Stimulated activated naive CD8-positive, alpha-beta T cell treated with anti-CD3 and anti-CD28 coated beads, Interleukin-15, Interleukin-2, amounts not matched to agents 100 U/mL and 50 U/mL, for 24 hours (primary cell): Measurements from ENCODE around the gene PPP1R2B.
"Not testable (repeated sequence)": the region's sequence is repeated elsewhere in the genome, so short reads cannot be mapped to it uniquely, and the experiment has no call there.

Experiments used
- ATAC-seq: fragments of 150-1000 bp; cut with Tn5 transposase; one replicate; pipeline ENCODE4 v1.10.0; 2021
- DNase-seq: peaks from one replicate; pipeline ENCODE4 v3.0.0; 2021

PPP1R2B gene

GRCh38 chr5:156850206-156850751 is at the start of gene PPP1R2B:
TSS of gene PPP1R2B (plus strand) at chr5:156850295. CDS start at chr5:156850563, 268 bp downstream.
- DNase-seq, result no peak

GRCh38 chr5:156800929-156801328 is 49.2 kb upstream of the PPP1R2B start:
- ATAC-seq (no peak), DNase-seq (no peak)

More at GRCh38 chr5:156850206-156850751, at the start of gene PPP1R2B:
- no peak for ATAC-seq

- no peak for DNase-seq
- ATAC-seq, result no peak
Measured at GRCh38 chr5:156802501-156802900, 47.6 kb upstream of the PPP1R2B start.

- DNase-seq (no peak), ATAC-seq (no peak)
Measured at GRCh38 chr5:156803404-156803803, 46.7 kb upstream of the PPP1R2B start.

- DNase-seq (no peak), ATAC-seq (no peak)
Measured at GRCh38 chr5:156812959-156813358, 37.1 kb upstream of the PPP1R2B start.

- ATAC-seq, result peak; percentile 71
- peak; percentile 28 for DNase-seq
Measured at GRCh38 chr5:156815988-156816599, 34.0 kb upstream of the PPP1R2B start.

- DNase-seq (no peak), ATAC-seq (no peak)
Measured at GRCh38 chr5:156819537-156819936, 30.6 kb upstream of the PPP1R2B start.

- ATAC-seq (no peak), DNase-seq (no peak)
Measured at GRCh38 chr5:156819967-156820581, 30.0 kb upstream of the PPP1R2B start.

GRCh38 chr5:156824241-156824640 is 25.9 kb upstream of the PPP1R2B start:
- DNase-seq, result no peak
- ATAC-seq, result no peak

GRCh38 chr5:156824800-156825199 is 25.3 kb upstream of the PPP1R2B start:
- no peak for ATAC-seq
- DNase-seq, result no peak

- DNase-seq (no peak), ATAC-seq (no peak)
Measured at GRCh38 chr5:156825688-156826087, 24.4 kb upstream of the PPP1R2B start.

GRCh38 chr5:156826150-156826549 is 23.9 kb upstream of the PPP1R2B start:
- DNase-seq (no peak), ATAC-seq (no peak)

- DNase-seq (no peak), ATAC-seq (no peak)
Measured at GRCh38 chr5:156834916-156835315, 15.2 kb upstream of the PPP1R2B start.

- no peak for DNase-seq
- ATAC-seq, result no peak
Measured at GRCh38 chr5:156835905-156836304, 14.2 kb upstream of the PPP1R2B start.

- DNase-seq, result no peak
- no peak for ATAC-seq
Measured at GRCh38 chr5:156836846-156837245, 13.2 kb upstream of the PPP1R2B start.

- ATAC-seq (no peak), DNase-seq (no peak)
Measured at GRCh38 chr5:156838961-156839360, 11.1 kb upstream of the PPP1R2B start.

- ATAC-seq (no peak), DNase-seq (no peak)
Measured at GRCh38 chr5:156841737-156842136, 8.4 kb upstream of the PPP1R2B start.

GRCh38 chr5:156846914-156847313 is 3.2 kb upstream of the PPP1R2B start:
- no peak for ATAC-seq

GRCh38 chr5:156848447-156848846 is 1.6 kb upstream of the PPP1R2B start:
- not testable (repeated sequence) for ATAC-seq, DNase-seq

More at GRCh38 chr5:156846914-156847313, 3.2 kb upstream of the PPP1R2B start:
- no peak for DNase-seq

- ATAC-seq (no peak), DNase-seq (no peak)
Measured at GRCh38 chr5:156851880-156852279, 1.8 kb downstream of the PPP1R2B start.

GRCh38 chr5:156853055-156853454 is 3.0 kb downstream of the PPP1R2B start:
- not testable (repeated sequence) for DNase-seq, ATAC-seq

GRCh38 chr5:156865427-156865826 is 15.3 kb downstream of the PPP1R2B start:
- no peak for ATAC-seq
- no peak for DNase-seq

- ATAC-seq (no peak), DNase-seq (no peak)
Measured at GRCh38 chr5:156870498-156870839, 20.4 kb downstream of the PPP1R2B start.

- no peak for ATAC-seq
- DNase-seq, result no peak
Measured at GRCh38 chr5:156871212-156871611, 21.1 kb downstream of the PPP1R2B start.
